Left colon (tissue), 2 donors: ENCODE results near the gene IGHMBP2. TPM values are rescaled to one million over a fixed set of nuclear protein-coding genes. Genes with fewer than 3 reads are reported as not detected.
"Not testable (repeated sequence)": the region's sequence is repeated elsewhere in the genome, so short reads cannot be mapped to it uniquely, and the experiment has no call there.

Source experiments
- ATAC-seq: fragments of 200-7000 bp; cut with Tn5 transposase; one replicate; pipeline ENCODE4 v1.9.1; 2020; ENCODE audit warnings: mild to moderate bottlenecking, moderate library complexity
- DNase-seq, 2 donors: peaks; one replicate each; pipeline ENCODE4 v3.0.0-alpha.2; 2020
- intact Hi-C, 2 donors: fragments of 100-400 bp; cut with DNase I in 1 of 2; cut with micrococcal nuclease in 1 of 2; formaldehyde crosslinking; loops; one replicate each; pipeline versions ENCODE4 v1.11.2 to v1.14.0; 2022; cut with DNase I, micrococcal nuclease
- long read RNA-seq: library from polyadenylated mRNA; unstranded; transcript quantifications from one replicate; pipeline ENCODE4 v2.0.0, GENCODE V29; 2021
- total RNA-seq, 2 donors: library from RNA; stranded (reverse); fragmentation: NEBNext Ultra II Directional; extraction: Animal tissue kit (Norgen Biotek cat#: 25700); gene quantifications; one replicate each; pipeline ENCODE4 v1.2.1, GENCODE V29; 2021
- donor health status: DM: no; HTN: no; CAD: no.
- donor health status: DM: yes; HTN: yes; CAD: no.

The IGHMBP2 gene
- total RNA-seq: 10 to 100 TPM; 17.5 to 20.8 TPM
- long read RNA-seq, partial matches to known transcripts: 16 of 23 reads
- long read RNA-seq, other reads (novel, unspliced or antisense): 4 of 23 reads

- DNase-seq (peak; percentile 77 to 89), ATAC-seq (peak; percentile 97)
- intact Hi-C loops: no loop called here
Observed at GRCh38 chr11:68903288-68904247, at the start of gene IGHMBP2, which contains the start of gene MRPL21. IGHMBP2 (plus strand) TSS chr11:68903891; CDS start chr11:68903953, 62 bp downstream. MRPL21 (minus strand) TSS chr11:68903832; CDS start chr11:68903810, 22 bp downstream.

GRCh38 chr11:68854273-68854958 is 49.3 kb upstream of the IGHMBP2 start:
- DNase-seq: no peak
- intact Hi-C loops: no loop called here
- ATAC-seq: no peak

GRCh38 chr11:68855205-68855981 is 48.3 kb upstream of the IGHMBP2 start:
- peak in 1 of 2 donors; percentile 57 for DNase-seq
- peak; percentile 54 for ATAC-seq
- intact Hi-C loops: no loop called here

- DNase-seq, ATAC-seq, intact Hi-C loops: not testable (repeated sequence)
Observed at GRCh38 chr11:68856425-68857030, 47.2 kb upstream of the IGHMBP2 start.

GRCh38 chr11:68857037-68857586 is 46.6 kb upstream of the IGHMBP2 start:
- peak; percentile 20 for ATAC-seq
- intact Hi-C loops: no loop called here
- DNase-seq: no peak

GRCh38 chr11:68859123-68859522 is 44.6 kb upstream of the IGHMBP2 start:
- DNase-seq: no peak
- no peak for ATAC-seq
- intact Hi-C loops: no loop called here

GRCh38 chr11:68862421-68862820 is 41.3 kb upstream of the IGHMBP2 start:
- DNase-seq (no peak), ATAC-seq (no peak)
- intact Hi-C loops: no loop called here

- no peak for DNase-seq
- intact Hi-C loops: no loop called here
Observed at GRCh38 chr11:68863553-68864265, 40.0 kb upstream of the IGHMBP2 start.

GRCh38 chr11:68865241-68865640 is 38.5 kb upstream of the IGHMBP2 start:
- no peak for DNase-seq
- intact Hi-C loops: no loop called here
- ATAC-seq: no peak

More at GRCh38 chr11:68863553-68864265, 40.0 kb upstream of the IGHMBP2 start:
- ATAC-seq: no peak

GRCh38 chr11:68867066-68867465 is 36.6 kb upstream of the IGHMBP2 start:
- intact Hi-C loops: no loop called here
- ATAC-seq (no peak), DNase-seq (no peak)

GRCh38 chr11:68868221-68868835 is 35.4 kb upstream of the IGHMBP2 start:
- DNase-seq: no peak
- intact Hi-C loops: no loop called here
- ATAC-seq: no peak

GRCh38 chr11:68870470-68870869 is 33.2 kb upstream of the IGHMBP2 start:
- DNase-seq: no peak
- peak; percentile 62 for ATAC-seq
- intact Hi-C loops: no loop called here

GRCh38 chr11:68872216-68873003 is 31.3 kb upstream of the IGHMBP2 start:
- no peak for ATAC-seq
- intact Hi-C loops: no loop called here

GRCh38 chr11:68878022-68878421 is 25.7 kb upstream of the IGHMBP2 start:
- DNase-seq (no peak), ATAC-seq (no peak)
- intact Hi-C loops: no loop called here

More at GRCh38 chr11:68872216-68873003, 31.3 kb upstream of the IGHMBP2 start:
- no peak for DNase-seq

GRCh38 chr11:68880851-68881250 is 22.8 kb upstream of the IGHMBP2 start:
- intact Hi-C loops: no loop called here
- no peak for ATAC-seq
- no peak for DNase-seq

- no peak for ATAC-seq
- intact Hi-C loops: no loop called here
- no peak for DNase-seq
Observed at GRCh38 chr11:68881320-68881719, 22.4 kb upstream of the IGHMBP2 start.
